ENCODE results near the gene EIF1.

The EIF1 gene

DNA sequence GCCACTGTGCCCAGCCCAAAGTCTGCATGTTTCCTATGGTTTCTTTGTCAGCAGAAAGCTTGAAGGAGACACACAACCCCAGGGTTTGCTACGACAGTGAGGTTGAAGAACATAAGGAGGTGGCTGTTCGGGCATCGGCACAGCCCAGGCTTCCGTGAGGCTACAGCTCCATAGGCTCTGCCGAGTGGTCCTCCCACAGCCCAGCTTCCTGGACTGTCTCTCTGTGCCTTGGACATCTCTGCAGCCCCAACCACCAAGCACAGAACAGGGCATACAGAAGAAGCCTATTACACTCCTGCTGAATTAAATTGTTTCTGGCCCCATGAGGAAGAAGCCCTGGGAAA, 49.0 kb downstream of the EIF1 start:
- H3K4me3 ChIP-seq: no peak overlapping the region
- DNase-seq (ENCODE audit: low spot score): no peak
- TF ChIP-seq, protein P1, sequence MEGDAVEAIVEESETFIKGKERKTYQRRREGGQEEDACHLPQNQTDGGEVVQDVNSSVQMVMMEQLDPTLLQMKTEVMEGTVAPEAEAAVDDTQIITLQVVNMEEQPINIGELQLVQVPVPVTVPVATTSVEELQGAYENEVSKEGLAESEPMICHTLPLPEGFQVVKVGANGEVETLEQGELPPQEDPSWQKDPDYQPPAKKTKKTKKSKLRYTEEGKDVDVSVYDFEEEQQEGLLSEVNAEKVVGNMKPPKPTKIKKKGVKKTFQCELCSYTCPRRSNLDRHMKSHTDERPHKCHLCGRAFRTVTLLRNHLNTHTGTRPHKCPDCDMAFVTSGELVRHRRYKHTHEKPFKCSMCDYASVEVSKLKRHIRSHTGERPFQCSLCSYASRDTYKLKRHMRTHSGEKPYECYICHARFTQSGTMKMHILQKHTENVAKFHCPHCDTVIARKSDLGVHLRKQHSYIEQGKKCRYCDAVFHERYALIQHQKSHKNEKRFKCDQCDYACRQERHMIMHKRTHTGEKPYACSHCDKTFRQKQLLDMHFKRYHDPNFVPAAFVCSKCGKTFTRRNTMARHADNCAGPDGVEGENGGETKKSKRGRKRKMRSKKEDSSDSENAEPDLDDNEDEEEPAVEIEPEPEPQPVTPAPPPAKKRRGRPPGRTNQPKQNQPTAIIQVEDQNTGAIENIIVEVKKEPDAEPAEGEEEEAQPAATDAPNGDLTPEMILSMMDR (IDR thresholded peaks at IDR 0.05): no peak
- no peak overlapping the region for H3K27ac ChIP-seq

DNA sequence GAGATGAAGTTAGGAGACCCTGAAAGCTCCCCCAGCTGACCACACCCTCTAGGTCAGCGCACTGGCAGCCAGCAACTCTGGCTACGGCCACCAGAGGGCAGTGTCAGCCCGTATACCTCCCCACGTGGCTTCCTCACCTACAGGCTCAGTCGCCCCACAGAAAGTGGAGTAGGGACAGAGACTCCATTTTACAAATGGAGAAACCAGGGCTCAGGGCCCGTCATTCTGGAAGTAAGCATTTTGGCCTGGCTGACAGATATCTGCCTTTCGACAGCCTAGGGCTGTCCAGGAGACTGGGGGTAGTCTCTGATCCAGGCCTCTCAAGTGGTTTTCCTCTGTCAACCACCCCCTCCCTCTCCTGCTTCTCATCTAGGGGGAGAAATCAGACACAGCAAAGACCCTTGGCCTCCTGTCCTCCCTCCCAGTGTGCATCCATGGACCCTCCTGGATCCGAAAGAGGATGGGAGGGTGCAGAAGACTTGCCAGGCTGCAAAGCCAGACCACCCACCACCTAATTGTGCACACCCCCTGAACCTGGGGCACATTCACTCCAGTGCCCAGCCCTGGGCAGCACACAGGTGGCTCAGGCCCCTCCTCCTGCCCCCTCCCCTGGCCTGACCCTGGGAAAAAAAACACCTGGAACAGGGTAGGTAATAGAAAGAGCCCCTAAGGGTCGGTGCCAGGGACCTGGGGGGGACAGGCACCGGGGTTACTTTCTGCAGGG, 49.6 kb downstream of the EIF1 start:
- TF ChIP-seq, protein P1 (IDR thresholded peaks at IDR 0.05): peak; percentile 99
- no peak overlapping the region for H3K27ac ChIP-seq
- no peak for DNase-seq (ENCODE audit: low spot score)
- no peak overlapping the region for H3K4me3 ChIP-seq

DNA sequence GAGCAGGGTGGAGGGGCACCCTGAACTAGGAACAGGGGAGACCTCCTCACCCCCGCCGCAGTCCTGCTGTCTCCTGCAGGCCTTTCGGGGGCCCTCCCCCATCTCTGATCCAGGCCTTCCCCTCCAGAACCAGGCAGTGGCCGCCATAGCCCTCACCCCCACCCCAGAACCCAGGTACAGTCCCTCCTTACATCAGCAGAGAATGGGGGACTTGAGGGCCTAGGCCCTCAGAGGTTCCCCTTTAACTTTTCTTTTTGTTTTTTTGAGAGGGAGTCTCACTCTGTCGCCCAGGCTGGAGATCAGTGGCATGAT, 50.1 kb downstream of the EIF1 start:
- H3K4me3 ChIP-seq: no peak overlapping the region
- TF ChIP-seq, protein P1 (IDR thresholded peaks at IDR 0.05): no peak
- no peak overlapping the region for H3K27ac ChIP-seq
- DNase-seq (ENCODE audit: low spot score): no peak

DNA sequence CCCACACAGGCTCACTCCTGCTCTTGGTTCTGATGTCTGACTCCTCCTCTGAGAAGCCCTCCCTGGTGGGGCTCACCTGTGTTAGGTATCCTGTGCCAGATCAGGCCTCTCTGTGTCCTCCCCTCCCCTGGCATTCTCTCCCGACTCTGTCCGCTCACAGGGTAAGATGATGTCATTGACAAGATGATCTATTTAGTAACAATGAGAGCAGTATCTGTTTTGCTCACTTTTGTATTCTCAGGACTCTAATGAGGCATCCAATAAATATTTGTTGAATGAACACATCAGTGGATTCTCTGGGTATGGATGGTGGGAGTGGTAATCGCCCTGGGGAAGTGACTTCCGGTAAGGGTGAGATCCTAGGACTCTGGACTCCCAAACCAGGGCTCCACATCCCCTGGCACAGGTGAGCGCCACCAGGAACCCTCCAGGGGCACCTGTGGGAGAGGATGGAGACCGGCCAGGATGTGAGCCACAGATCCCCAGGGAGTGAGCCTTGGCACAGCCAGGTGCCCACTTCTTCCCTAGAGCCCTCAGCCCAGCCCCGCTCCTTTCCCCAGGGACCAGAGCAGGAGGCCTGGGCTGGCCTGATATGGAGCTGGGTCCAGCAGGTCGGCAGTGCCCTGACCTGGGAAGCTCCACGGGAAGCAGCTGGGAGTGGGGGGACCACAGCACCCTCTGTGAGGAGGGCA, 51.1 kb downstream of the EIF1 start:
- no peak overlapping the region for H3K27ac ChIP-seq

DNA sequence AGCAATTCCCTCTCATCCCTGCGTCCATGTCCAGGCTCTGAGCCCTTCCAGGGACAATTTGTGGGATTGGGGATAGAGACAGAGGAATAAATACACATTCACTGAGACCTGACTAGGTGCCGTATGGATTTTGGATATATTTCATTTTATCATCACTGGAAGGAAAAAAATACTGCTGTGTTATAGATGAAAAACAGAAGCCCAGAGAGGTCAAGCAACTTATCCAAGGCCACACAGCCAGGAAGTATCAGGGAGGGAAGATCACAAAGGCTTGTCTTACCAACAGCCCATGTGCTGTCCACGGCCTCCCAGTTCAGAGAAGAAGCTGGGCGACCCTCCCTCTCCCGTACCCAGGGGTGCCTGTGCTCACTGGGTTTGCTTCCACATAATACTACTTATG, 51.8 kb downstream of the EIF1 start:
- TF ChIP-seq, protein P1 (IDR thresholded peaks at IDR 0.05): no peak
- H3K27ac ChIP-seq: no peak overlapping the region
- no peak for DNase-seq (ENCODE audit: low spot score)
- no peak overlapping the region for H3K4me3 ChIP-seq

More for the DNA sequence above, 51.1 kb downstream of the EIF1 start:
- TF ChIP-seq, protein P1 (IDR thresholded peaks at IDR 0.05): no peak
- DNase-seq (ENCODE audit: low spot score): no peak
- H3K4me3 ChIP-seq: no peak overlapping the region

DNA sequence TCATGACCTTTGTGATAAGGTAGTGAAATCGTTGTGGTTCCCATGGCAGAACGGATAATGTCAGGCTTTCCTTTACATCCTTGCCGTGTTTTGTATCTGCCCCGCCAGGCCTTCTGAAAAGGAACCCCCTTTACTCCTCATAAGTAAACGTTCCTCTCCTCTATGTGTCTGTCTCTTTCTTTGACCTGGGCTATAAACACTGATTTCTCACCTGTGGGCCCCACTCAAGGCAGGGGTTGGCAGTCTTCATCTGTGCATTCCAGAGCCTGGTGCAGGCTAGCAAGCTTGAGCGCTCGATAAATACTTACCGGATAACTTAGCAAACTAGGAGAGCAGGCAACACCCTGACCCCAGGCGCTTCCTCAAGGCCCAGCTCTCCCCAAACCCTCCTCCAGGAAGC, 53.0 kb downstream of the EIF1 start:
- H3K4me3 ChIP-seq: no peak overlapping the region
- DNase-seq (ENCODE audit: low spot score): no peak
- TF ChIP-seq, protein P1 (IDR thresholded peaks at IDR 0.05): no peak
- H3K27ac ChIP-seq: no peak overlapping the region

Data from coronary artery (tissue), 2 donors.